ENCODE measurements around the gene MFSD11.

GRCh38 chr17:76702076-76702475, 35.8 kb upstream of the MFSD11 start:
- TF ChIP-seq CTCF (IDR thresholded peaks at IDR 0.05) (no peak), POLR2A (IDR thresholded peaks at IDR 0.05) (no peak), EP300 (IDR thresholded peaks at IDR 0.05) (no peak)
